Measurements from ENCODE around the gene SEMA4F.

SEMA4F gene

DNA sequence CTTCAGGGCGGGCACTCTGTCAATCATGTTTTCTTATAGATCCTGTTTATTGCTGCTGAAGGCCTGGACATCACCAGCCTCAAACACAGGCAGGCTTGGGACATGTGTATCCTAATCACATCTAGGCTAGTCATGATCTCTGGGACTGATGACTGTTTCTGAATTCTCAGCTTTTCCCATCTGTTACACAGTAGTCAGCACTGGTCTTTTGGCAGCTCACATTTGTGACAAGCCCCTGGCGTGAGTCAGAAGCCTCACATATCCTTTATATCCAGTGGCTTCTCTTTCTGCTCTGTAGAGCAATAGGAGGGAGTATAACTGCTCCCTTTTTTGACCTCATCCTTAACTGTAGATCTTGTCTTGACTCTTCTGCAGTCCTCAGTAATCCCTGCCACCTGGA lies 4.5 kb downstream of the SEMA4F start:
- no peak for DNase-seq (ENCODE audit: extremely low read depth in 1 of 2, low read depth in 1 of 2)

DNA sequence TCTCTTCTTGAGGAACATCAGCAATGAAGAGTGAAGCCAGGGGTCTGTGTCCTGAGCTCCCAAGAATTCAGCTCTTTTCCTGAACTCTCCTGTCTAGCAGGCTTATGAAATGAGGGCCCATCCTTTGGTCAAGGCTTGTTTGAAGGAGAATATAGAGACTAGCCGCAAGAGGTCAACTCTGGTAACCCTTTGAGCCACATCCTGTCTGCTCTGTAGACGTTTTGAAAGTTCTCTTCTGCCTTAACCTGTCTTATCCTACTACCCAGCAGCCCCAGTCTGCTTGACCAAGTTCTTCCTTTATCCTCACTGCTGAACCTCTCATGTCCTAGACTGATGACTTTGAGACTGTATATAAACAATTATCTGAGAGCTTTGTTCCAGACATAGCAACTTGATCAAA lies 5.4 kb downstream of the SEMA4F start:
- no peak for DNase-seq (ENCODE audit: extremely low read depth in 1 of 2, low read depth in 1 of 2)

DNA sequence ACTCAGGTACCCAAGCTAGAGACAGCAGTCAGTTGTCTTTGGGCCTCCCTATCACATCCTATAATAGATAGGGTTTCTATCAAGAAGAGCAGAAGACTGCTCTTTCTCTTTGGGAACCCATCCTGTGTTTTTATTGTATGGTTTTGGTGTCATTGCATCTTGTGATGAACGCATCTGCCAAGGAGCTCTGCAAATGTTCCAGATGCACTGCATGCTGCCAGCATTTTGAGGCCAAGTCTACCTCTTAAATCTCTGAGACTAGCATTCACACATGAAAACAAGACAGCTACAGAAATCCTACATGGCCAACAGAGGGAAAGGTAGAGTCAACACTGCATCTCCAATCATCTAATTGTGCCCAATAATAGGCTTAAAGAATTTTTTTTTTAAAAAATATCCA lies 14.0 kb downstream of the SEMA4F start:
- no peak for DNase-seq (ENCODE audit: extremely low read depth in 1 of 2, low read depth in 1 of 2)

DNA sequence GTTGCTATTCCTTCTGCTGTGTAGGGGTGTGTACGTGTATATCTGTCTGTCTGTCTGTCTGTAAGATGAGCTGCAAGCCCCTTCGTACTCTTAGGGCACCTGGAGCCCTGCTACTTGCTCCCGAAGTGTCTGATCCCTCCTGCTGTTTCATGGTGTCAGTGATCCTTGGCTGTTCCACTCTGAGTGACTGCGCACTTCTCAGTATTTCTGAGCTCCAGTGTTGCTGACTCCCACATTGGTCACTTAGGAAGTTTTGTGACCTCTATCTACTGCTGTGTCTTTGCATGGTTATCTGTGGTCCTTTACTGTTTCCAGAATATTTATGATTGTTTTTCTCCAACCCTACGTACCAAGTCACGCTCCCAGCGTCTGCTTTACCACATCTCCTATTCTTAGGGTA lies 16.2 kb downstream of the SEMA4F start:
- DNase-seq (ENCODE audit: extremely low read depth in 1 of 2, low read depth in 1 of 2): no peak

DNA sequence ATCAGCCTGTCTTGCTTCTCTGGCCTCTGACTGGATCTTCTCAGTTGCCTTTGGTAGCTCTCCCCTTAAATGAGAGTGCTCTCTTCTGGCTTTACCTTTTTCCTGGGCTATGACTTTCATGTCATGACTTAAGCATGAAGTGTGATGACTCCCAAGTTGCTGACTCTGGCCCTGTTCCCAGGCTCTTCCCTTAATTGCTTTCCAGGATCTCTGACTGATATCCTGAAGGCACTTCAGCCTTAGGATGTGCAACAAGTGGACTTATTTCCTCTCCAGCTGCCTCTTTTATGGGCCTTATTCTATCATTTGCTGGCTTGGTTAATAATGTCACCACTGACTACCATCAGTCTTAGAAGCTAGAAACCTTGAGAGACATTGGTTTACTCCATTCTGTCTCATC lies 17.4 kb downstream of the SEMA4F start:
- no peak for DNase-seq (ENCODE audit: extremely low read depth in 1 of 2, low read depth in 1 of 2)

DNA sequence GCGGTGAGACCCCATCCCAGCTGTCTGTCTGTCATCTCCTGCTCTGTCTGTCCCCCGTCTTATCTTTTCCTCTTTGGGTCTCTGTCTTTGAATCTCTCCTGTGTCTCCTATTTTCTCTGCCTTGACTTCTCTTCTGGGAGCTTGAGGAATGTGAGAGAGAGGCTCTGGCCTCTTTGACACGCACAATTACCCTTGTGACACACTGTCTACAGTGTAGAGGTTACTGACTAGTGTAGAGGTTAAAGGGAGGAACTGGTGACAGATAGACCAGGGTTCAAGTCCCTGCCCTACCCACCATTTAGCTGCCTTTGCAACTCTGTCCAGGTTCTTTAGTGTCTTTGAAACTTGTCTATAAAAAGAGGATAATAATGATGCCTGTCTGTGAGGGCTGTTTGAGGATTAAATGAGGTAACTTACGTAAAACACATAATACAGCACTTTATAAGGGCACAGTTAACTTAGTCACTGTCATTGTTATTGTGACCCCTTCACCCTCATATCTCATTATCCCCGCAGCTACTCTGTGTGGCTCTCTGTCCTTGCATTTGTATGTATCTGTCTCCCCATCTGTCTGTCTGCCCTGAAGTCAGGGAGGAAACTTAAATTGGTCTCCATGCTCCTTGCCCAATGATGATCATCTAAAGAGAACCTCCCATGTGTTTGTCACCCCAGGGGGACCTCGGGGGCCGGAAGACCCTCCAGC lies 19.9 kb downstream of the SEMA4F start:
- no peak for DNase-seq (ENCODE audit: extremely low read depth in 1 of 2, low read depth in 1 of 2)

DNA sequence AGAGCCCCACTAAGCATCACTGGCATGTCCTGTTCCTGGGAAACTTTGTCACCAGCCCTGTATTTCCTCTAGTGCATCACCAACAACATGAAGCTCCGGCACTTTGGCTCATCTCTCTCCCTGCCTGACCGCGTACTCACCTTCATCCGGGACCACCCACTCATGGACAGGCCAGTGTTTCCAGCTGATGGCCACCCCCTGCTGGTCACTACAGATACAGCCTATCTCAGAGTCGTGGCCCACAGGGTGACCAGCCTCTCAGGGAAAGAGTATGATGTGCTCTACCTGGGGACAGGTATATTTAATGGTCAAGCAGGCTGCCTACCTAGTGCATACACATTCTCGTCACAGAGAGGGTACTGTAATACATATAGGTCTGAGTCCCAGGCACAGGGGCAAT lies 21.0 kb downstream of the SEMA4F start:
- DNase-seq (ENCODE audit: extremely low read depth in 1 of 2, low read depth in 1 of 2): no peak

DNA sequence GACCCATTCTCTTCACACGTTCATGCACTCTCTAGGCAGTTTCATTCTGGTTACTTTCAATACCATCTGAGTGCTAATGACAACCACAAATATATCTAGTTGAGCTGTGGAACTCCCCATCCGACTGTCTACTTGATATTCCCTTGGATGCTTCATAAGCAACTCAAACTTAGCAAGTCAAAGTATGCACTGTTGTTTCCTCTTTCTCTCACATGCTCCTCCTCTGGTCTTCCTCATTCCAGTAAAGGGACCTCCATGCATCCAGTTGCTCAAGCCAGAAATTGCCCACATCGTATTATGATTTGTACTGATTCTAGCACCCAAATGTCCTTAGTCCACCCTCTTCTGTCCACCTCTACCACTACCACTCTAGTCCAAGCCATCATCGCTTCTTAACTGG lies 22.3 kb downstream of the SEMA4F start:
- DNase-seq (ENCODE audit: extremely low read depth in 1 of 2, low read depth in 1 of 2): no peak

DNA sequence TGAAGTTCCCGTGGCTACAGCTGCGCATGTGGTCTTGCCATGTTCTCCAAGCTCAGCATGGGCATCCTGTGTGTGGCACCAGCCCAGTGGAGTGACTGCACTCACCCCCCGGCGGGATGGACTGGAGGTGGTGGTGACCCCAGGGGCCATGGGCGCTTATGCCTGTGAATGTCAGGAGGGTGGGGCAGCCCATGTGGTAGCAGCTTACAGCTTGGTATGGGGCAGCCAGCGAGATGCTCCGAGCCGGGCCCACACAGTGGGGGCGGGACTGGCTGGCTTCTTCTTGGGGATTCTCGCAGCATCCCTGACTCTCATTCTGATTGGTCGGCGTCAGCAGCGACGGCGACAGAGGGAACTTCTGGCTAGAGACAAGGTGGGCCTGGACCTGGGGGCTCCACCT lies 25.6 kb downstream of the SEMA4F start:
- DNase-seq (ENCODE audit: extremely low read depth in 1 of 2, low read depth in 1 of 2): no peak

DNA sequence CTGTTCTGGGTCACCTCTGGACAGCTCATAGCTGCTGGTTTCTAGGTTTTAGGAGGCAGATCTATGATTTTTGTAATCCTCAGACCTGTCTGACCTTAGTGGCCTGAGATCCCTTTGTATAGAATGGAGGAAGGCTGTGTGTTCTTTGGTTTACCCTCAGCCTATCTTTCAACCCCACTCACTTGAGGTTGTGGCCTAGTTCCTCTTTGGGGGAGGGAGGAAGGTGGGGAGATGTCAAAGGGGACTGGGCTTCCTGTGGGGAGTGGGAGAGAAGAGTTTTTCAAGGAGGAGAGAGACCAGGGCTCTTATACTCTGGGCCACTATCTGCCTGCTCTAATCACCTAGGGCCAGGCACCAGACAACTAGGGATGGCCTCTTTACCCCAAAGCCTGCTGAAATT lies 28.5 kb downstream of the SEMA4F start:
- DNase-seq (ENCODE audit: extremely low read depth in 1 of 2, low read depth in 1 of 2): no peak

DNA sequence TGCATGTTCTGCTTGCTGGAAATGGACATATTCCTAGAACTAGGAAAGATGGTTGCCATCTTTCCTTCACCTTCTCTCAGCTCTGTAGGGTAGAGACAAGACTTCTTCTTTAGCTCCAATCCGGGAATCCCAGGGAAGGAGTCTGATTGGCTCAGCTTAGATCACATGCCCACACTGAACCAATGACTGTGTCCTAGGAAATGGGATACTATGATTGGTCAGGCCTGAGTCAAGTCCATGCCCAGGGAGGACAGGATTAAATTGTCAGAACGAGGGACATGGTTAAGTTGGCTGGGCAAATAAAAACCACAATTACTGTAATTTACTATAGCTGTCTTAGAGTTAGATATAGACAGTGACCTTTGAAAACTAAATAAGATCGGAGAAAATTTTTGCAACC lies 31.4 kb downstream of the SEMA4F start:
- DNase-seq (ENCODE audit: extremely low read depth in 1 of 2, low read depth in 1 of 2): no peak

DNA sequence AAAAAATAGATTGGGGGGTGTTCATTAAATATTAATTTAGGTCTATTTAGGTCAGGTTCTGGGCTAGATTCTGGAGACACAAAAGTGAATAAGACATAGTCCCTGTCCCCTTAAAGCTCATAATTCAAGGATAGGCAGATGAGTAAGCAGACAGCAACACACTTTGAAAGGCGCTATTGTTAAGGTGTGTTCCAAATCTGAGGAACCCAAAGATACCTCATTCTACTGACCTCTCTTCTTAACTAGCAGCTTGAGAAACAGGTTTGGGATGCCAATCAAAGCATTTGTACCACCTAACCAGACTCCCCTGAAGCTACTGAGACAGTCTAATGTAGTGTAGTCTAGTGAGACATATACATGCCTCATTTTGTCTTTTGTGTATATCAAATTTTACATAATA lies 34.8 kb downstream of the SEMA4F start:
- DNase-seq (ENCODE audit: extremely low read depth in 1 of 2, low read depth in 1 of 2): no peak

DNA sequence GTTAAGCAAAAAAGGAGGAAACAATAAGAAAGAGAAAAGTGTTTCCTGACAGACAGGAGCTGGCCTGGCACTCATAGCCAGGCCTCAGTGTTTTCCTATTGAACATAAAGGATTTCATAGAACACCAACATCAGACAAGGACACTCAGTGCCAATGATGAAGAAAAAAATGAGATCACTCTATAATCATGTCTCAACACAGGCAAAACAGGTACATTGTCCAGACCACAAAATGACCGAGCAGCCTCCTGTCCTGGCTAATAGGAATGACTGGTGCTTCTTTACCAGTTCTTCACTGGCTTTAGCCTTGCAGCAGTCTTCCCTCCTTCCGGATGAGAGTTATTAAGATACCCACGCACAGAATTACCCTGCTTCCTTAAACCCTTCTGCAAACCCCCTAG lies 35.6 kb downstream of the SEMA4F start:
- DNase-seq (ENCODE audit: extremely low read depth in 1 of 2, low read depth in 1 of 2): no peak

DNA sequence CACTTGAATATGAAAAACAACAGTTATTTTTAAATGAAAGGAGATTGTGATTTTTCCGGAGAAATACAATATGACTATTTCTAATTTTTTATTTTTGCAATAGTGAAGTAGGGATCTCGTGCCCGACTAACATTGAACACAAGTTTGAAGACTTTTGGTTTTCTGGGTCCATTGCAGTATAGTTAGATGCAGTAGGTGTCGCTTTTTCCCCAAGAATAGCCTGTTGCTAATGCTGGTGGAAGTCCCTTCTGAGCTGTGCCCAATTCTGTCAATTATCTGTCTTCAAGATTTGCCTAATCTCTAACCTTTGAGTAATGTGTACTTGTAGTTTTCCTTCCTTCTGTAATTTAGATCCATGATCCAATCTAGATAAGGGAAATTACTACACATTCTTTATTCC lies 36.5 kb downstream of the SEMA4F start:
- no peak for DNase-seq (ENCODE audit: extremely low read depth in 1 of 2, low read depth in 1 of 2)

DNA sequence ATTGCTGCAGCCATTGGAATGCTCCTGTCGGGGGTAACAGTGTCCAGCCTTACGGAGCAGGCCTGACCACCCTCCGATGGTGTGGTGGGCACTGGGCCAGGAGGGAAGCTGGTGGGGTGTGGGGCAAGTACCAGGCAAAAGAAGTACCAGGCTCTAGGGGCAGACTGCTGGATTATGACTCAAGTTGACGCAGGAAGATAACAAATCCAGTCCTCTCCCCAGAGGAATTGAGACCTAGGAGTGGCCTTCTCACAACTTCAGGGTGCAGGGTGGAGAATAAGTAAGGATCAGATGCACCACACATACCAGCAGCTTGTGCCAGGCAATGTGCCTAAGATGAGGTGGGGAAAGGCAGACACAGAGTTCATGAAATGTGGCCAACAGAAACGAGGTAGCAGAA lies 37.9 kb downstream of the SEMA4F start:
- no peak for DNase-seq (ENCODE audit: extremely low read depth in 1 of 2, low read depth in 1 of 2)

DNA sequence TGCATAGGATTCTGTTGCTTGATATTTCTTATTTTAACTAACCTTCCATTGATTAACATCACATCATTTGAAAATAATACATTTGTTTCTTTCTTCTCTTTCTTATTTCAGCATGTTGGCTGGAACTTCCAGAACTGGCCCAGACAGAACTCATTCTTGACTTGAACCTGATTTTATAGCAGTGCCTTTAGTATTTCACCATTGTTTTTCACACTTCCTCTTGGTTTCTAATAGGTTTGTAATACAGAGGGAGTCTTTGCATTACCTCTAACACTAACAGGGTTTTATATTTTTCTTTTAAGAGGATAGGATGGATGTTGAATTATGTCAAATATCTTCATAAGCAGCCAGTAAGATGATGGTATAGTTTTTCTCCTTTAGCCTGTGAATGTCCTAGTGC lies 39.2 kb downstream of the SEMA4F start:
- DNase-seq (ENCODE audit: extremely low read depth in 1 of 2, low read depth in 1 of 2): no peak

DNA sequence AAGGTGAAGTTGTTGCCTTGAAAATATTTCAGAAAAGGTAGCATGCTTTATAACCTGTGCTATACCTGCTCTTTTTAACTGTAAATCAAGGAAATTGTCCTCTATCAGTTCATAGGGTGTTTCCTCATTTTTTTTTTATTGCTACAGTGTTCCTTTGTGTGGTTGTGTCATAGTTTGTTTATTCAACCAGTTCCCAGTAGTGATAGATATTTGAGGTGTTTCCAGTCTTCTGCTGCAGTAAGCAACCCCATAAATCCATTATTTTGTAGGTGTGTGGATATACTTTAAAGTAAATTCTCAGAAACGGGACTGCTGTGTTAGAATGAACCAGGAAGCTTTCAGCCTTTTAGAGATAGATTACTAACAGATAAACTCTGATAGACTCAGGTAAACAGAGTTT lies 39.6 kb downstream of the SEMA4F start:
- DNase-seq (ENCODE audit: extremely low read depth in 1 of 2, low read depth in 1 of 2): no peak

DNA sequence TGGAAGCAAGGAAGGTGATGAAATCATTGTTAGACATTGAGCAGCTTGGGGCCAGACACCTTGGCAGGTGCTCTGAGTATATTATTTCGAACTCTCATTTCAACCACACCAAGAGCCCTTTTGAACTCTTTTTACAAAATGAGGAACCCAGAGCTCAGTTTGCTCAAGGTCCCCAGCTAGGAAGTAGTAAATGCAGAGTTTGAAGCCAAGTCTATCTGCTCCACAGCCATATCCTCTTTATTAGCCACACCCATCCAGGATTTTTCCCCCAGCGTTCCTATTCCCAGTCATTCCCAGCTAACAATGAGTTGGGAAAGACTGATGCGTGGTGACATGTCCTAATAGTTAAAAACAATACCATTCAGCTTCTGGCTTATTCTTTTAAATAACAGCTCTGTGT lies 40.2 kb downstream of the SEMA4F start:
- DNase-seq (ENCODE audit: extremely low read depth in 1 of 2, low read depth in 1 of 2): no peak

DNA sequence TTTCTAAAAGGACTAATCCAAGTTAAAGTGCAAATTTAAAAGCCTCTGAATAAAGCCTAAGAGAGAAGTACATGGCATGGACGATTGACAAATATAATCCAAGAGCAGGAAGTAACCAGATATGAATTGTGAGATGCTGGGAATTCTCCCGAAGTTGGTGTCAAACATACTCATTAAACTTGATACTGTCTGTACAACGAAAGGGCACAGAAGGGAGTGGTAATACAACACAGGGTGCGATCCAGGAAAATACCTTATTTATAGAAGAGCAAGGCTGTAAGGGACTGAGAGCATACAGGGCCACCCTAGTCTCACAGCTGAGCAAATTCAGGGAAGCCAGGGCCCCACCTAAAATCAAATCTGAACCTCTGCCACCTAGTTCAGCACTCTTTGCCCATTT lies 41.6 kb downstream of the SEMA4F start:
- no peak for DNase-seq (ENCODE audit: extremely low read depth in 1 of 2, low read depth in 1 of 2)

DNA sequence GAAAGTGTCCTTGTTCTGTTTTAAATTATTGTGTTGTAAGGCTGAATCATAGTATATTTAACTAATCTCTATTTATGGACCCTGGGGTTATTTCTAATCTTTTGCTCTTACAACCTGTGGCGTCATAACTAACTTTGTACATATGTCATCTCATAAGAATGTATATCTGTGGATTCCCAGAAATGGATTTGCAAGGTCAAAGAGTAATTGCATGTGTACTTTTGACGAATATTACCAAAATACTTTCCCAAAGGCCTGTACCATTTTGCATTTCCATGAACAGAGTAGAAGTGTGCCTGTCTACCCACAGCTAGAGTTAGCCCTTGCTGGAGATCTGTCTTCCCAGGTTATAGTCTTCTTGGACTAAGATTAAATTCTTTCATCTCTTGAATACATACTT lies 42.8 kb downstream of the SEMA4F start:
- DNase-seq (ENCODE audit: extremely low read depth in 1 of 2, low read depth in 1 of 2): no peak

DNA sequence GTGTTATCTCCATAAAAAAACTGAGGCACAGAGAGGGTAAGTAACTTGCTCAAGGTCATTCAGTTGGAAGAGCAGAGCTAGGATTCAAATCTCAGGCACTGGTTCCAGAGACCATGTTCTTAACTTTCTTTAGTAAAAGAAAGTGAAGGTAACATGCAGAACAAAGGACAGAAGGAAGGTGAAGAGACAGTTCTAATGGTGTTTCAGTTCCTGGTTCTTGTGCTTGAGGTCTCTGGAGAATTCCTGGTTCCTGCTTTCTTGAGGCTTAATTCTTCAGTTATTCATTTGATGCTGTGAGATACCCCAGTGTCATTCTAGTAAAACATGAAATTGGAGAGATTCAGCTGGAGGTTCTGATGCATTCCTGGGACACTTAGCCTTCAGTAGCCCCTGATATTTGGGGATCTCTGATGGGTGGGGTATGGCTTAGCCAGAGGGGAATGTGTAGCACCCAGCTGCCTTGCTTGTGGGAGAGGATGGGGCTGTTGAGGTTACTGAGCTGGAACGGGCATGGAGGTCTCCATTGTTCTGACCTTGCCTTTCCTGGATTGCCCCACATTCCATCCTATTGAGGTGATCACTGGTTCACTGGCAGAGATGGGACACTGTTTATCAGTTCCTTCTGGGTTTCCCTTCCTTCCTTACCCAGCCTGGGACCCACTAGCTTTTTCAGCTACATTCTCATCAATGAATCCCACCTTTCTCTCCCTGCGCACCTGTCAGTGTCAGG lies 46.8 kb downstream of the SEMA4F start:
- DNase-seq (ENCODE audit: extremely low read depth in 1 of 2, low read depth in 1 of 2): no peak

DNA sequence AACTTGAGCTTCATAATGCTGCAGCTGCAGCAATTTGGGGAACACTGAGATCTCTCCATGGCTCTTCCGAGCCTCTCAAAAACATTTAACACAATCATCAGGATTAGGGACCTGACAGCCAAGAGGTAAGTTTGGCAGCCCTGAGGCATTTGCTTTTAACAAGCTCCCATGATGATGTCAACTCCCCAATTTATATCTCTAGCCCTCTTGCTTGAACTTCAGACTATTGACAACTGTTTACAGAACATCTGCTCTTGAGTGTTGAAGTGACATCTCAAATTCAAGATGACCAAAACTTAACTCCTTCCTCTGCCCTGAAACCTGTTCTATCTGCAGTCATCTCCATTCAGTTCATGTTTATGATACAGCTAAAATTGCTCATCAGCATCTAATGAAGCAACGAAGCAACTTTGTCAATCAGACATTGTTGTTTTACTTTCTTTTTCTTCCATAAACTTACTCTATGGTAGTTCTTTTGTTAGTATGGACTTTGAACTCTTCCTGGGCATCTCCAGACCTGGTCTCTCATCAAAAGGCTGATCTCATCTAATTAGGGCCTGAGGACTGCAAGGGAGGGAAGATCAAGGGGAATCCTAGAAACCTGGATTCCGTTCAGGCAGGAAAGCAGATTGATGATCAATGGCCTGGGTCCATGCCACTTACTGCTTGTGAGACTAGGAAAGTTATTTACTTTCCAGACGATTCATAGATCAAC lies 48.1 kb downstream of the SEMA4F start:
- DNase-seq (ENCODE audit: extremely low read depth in 1 of 2, low read depth in 1 of 2): no peak

Data from stimulated activated CD8-positive, alpha-beta memory T cell treated with anti-CD3 and anti-CD28 coated beads, Interleukin-7, amount 100 ng/mL, for 48 hours (primary cell).